ENCODE results near the gene KLHL22.
"Not testable (repeated sequence)": the region's sequence is repeated elsewhere in the genome, so short reads cannot be mapped to it uniquely, and the experiment has no call there.

KLHL22 gene

GRCh38 chr22:20419664-20419951, 76.0 kb downstream of the KLHL22 start:
- no peak for DNase-seq (ENCODE audit: low spot score)

DNA sequence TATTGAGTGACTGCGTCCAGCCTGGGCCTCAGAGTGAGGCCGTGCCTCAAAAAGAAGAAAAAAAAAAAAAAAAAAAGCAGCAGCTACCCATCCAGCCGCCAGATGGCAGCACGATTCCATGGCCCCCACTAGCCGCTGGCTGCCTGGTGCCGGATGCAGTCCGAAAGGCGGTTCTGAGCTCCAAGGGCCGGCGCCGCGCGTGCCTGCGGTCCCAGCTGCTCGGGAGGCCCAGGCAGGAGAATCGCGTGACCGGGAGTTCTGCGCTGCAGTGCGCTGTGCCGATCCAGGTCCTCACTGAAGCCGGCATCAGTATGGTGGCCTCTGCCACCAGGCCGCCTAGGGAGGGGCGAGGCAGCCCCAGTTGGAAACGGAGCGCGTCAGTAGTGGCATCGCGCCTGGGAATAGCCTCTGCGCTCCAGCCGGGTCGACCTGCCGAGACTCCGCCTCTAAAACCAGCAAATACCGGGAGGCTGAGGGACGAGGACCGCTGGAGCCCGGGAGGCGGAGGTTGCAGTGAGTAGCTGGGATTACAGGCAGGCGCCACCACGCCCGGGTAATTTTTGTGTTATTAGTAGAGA, 77.3 kb downstream of the KLHL22 start:
- DNase-seq (ENCODE audit: low spot score): peak; percentile 91

GRCh38 chr22:20415699-20416098, 79.9 kb downstream of the KLHL22 start:
- not testable (repeated sequence) for DNase-seq (ENCODE audit: low spot score)

DNA sequence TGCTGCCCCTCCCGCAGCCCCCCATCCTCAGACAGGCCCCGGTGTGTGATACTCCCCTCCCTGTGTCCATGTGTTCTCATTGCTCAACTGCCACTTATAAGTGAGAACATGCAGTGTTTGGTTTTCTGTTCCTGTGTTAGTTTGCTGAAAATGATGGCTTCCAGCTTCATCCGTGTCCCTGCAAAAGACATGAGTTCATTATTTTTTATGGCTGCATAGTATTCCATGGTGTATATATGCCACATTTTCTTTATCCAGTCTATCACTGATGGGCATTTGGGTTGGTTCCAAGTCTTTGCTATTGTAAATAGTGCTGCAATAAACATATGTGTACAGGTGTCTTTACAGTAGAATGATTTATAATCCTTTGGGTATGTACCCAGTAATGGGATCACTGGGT, 80.4 kb downstream of the KLHL22 start:
- not testable (repeated sequence) for DNase-seq (ENCODE audit: low spot score)

- no peak for DNase-seq (ENCODE audit: low spot score)
Observed at GRCh38 chr22:20414450-20414849, 81.1 kb downstream of the KLHL22 start.

GRCh38 chr22:20414059-20414440, 81.5 kb downstream of the KLHL22 start:
- DNase-seq (ENCODE audit: low spot score): no peak

DNA sequence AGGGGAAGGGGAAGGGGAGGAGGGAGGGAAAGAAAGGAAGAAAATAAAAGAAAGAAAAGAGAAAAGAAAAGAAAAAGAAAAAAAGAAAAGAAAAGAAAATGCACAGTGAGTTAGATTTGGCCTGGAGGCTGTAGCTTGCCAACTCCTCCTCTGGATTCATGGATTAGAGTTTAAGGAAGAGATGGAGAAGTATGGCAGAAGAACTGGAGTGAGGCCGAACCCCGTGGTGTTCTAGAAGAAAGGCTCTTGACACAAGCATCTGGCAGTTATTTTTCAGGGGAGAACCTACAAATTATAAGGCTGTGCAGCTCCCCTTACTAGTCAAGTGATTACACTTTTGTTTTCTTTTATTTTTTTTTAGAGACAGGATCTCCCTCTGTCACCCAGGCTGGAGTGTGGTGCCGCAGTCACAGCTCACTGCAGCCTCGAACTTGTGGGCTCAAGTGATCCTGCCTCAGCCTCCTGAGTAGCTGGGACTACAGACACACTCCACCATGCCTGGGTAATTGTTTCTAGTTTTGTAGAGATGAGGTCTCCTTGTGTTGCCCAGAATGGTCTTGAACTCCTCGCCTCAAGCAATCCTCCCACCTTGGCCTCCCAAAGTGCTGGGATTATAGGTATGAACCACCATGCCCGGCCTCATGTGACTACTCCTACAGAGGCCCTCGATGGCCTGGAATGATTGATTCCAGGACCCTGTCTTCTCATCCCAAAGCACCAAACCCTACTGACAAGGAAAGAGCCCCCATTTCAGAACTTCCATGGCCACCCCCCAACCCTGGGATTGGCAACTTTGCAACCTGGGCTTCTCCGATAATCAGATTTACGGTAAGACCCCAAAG, 82.2 kb downstream of the KLHL22 start:
- no peak for DNase-seq (ENCODE audit: low spot score)

- DNase-seq (ENCODE audit: low spot score): no peak
Observed at GRCh38 chr22:20412474-20413216, 83.0 kb downstream of the KLHL22 start.

DNA sequence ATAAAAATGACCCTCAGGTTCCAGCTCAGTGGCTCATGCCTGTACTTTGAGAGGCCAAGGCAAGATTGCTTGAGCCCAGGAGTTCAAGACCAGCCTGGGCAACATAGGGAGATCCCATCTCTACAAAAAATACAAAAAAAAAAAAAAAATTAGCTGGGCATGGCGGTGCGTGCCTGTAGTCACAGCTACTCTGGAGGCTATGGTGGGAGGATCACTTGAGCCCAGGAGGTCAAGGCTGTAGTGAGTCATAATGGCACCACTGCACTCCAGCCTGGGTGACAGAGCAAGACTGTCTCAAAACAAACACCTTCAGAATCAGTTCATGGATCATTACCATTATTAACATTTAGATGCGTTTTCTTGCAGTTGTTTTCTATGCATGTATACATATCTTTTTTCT, 86.2 kb downstream of the KLHL22 start:
- not testable (repeated sequence) for DNase-seq (ENCODE audit: low spot score)

DNA sequence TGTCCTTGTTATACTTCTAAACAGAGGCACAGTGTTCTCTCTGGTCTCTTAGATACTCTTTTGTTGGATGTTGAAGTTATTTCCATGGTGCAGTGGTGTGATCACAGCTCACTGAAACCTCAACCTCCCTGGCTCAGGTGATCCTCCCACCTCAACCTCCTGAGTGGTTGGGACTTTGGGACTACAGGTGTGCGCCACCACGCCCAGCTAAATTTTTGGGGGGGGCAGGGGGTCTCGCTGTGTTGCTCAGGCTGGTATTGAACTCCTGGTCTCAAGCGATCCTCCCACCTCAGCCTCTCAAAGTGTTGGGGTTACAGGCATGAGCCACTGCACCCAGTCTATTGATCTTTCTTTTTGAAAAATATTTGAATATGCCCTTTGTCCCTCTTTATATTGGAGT, 86.7 kb downstream of the KLHL22 start:
- DNase-seq (ENCODE audit: low spot score): no peak

- no peak for DNase-seq (ENCODE audit: low spot score)
Observed at GRCh38 chr22:20407829-20408228, 87.8 kb downstream of the KLHL22 start.

DNA sequence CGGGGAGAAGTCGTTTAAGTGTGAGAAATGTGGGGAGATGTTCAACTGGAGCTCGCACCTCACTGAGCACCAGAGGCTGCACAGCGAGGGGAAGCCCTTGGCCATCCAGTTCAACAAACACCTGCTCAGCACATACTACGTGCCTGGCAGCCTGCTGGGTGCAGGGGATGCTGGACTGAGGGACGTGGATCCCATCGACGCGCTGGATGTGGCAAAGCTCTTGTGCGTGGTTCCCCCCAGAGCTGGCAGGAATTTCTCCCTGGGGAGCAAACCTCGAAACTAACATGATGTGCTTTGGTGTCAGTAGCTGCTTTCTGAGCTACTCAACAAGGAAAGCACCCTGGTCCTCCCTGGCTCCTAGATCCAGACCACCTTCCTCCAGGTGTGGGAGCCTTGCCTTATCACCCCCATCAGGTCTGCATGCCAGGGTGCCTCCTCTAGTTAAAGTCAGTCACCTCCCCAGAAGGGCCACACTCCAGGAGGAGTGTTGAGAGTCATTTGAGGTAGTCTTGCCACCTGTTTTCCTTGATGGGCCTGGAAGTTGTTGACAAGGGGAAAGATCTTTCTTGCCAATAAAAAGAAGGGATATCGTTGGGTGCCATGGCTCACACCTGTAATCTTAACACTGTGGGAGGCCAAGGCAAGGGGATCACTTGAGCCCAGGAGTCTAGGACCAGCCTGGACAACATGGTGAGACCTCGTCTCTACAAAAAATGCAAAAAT, 88.7 kb downstream of the KLHL22 start:
- no peak for DNase-seq (ENCODE audit: low spot score)

- no peak for DNase-seq (ENCODE audit: low spot score)
Observed at GRCh38 chr22:20405931-20406685, 89.5 kb downstream of the KLHL22 start.

- DNase-seq (ENCODE audit: low spot score): no peak
Observed at GRCh38 chr22:20405291-20405930, 90.2 kb downstream of the KLHL22 start.

DNA sequence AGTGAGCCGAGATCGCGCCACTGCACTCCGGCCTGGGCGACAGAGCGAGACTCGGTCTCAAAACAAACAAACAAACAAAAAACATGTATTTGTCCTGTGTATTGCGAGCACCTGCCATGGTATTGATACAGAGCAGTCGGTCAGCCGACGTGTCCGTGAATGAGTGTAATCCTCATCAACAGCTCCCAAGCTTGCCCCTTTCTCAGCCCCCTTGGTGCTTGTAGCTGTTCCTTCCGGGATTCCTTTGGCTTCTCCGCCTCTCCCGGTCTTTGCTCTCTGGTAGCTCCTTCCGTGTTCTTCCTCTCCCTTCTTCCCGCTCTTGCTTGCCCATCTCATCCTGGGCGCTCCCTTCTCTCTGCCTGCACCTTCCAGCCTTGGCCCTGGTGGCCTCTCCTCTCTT, 90.7 kb downstream of the KLHL22 start:
- no peak for DNase-seq (ENCODE audit: low spot score)

DNA sequence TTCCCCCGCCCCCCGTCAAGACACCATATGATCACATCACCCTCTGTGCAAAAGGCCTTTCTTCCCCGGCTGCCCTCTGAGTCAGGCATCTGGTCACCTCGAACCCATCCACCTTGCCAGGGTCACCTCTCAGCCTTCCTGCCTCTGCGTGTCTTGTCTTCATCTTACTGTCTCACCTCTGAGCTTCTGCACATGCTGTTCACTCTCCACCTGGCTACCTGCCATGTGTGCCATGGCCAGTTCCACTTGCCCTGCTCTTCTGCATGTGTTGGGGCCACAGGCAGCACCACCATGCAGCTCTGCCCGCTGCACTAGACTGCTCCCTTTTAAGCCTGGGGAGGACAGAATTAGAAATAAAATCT, 91.8 kb downstream of the KLHL22 start:
- no peak for DNase-seq (ENCODE audit: low spot score)

GRCh38 chr22:20402960-20403778, 92.4 kb downstream of the KLHL22 start:
- DNase-seq (ENCODE audit: low spot score): no peak

- no peak for DNase-seq (ENCODE audit: low spot score)
Observed at GRCh38 chr22:20401376-20402014, 94.1 kb downstream of the KLHL22 start.

DNA sequence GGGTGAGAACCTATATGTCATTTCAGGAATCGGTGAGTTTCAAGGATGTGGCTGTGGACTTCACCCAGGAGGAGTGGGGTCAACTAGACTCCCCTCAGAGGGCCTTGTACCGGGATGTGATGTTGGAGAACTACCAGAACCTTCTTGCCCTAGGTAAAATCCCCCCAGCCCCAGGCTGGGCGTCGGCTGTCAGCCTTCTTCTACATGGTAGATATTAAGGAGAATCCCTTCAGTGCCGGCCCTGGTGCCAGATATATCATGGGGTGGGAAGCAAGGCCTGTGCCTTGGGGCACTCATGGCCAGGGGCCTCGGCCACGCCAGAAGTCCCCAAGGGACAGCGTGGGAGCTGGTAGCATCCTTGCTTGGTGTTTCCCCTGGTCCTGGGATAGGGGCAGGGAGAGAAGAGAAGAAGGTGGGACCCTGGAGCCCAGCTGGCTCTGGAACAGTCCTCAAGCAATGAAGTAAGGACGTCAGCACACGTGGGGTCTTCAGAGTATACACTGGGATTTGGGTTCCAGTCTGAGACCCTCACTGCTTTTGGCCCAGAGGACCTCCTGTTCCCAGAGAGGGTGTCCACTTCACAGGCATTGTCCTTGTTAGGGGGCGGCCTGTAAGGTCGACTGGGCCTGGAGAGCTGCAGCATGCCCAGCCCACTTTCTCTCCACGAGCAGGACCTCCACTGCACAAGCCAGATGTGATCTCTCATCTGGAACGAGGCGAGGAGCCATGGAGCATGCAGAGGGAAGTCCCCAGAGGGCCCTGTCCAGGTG, 94.8 kb downstream of the KLHL22 start:
- no peak for DNase-seq (ENCODE audit: low spot score)
